GM18502 (cell line): ENCODE results near the gene PCGF3.
"Not testable (repeated sequence)": the region's sequence is repeated elsewhere in the genome, so short reads cannot be mapped to it uniquely, and the experiment has no call there.

ENCODE experiments used
- ATAC-seq: cut with Tn5 transposase; IDR thresholded peaks from one replicate; pipeline ENCODE4 v1.9.1; 2021; ENCODE audit warnings: mild to moderate bottlenecking; ENCODE audit not compliant: unreplicated experiment, poor library complexity

Gene PCGF3

DNA sequence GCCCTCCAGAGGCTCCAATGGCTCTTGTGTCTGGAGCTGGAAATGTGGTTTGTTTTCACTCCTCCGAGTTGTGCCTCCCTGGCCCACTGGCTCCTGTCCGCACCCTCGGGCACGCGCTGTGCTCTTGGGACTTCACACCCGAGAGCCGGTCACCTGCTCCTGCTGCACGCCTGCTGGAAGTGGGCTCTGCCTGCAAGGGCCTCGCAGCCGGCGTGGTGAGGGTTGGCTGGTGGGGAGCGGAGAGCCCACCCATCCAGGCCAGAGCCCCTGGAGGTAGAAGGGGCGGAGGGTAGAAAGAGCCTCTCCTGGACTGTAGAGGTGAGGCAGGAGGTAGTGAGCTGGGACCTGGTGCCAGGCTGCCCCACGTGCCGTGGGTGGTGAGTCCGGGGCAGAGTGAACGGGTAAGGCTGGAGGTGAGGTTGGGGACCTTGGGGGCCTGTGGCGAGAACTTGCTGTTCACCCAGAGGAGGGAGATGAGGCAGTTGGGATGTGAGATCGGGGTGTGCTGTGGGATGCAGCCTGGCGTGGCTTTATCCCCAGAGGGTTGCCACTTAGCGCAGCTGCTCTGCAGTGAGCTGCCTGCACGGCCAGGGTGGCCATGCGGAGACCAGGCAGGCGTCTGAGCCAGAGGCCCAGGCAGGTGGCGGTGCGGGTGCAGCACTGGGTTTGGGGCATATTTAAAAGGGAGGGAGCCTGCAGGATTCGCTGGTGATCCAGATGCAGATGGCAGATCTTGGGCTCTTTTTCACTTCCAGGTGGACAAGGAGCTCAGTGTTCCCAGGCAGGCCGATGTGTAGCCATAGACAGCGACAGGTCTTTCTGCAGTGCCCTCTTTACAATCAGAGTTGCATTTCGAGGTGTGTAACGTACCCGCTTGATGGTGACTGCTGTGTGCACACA is 48.8 kb downstream of the PCGF3 start:
- no peak for ATAC-seq

GRCh38 chr4:757111-757510 is 51.5 kb downstream of the PCGF3 start:
- ATAC-seq = no peak

DNA sequence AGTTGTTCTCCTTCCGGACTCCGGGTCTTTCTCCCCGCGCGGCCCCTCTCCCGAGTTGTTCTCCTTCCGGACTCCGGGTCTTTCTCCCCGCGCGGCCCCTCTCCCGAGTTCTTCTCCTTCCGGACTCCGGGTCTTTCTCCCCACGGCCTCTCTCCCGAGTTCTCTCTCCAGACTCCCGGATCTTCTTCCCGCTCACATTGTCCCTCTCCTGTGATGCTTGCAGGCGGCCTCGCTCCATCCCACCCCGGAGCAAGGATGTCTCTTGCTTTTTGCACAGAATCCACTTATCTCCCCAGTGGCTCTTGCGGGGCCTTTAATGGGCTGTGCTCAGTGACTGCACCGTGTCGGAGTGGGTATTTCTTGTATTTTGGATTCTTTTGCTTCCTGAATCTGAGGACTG is 54.2 kb downstream of the PCGF3 start:
- not testable (repeated sequence) for ATAC-seq

DNA sequence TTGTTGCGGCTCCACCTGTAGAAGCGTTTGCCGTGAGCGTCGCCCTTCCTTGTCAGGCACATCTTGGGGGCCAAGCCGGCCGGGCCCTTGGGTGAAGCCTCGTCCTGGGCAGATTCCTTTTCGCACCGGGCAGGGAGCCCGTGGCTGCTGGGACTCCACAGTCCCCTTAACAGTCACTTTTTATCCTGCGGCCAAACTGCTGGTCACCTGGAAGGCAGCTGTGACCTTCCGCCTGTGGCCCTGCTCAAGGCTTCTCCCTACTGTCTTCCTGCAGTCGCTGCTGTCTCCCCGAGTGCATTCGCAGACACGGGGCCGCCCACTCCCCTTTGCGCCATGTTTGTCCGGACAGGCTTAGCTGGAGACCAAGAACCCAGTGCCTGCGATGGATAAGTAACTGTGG is 55.0 kb downstream of the PCGF3 start:
- no peak for ATAC-seq

- no peak for ATAC-seq
These were observed 55.5 kb downstream of the PCGF3 start for GRCh38 chr4:761086-761485.

- ATAC-seq = no peak
These were observed 56.1 kb downstream of the PCGF3 start for GRCh38 chr4:761739-762138.

- ATAC-seq = no peak
These were observed 56.9 kb downstream of the PCGF3 start for GRCh38 chr4:762211-763190.

GRCh38 chr4:763191-763810 is 57.7 kb downstream of the PCGF3 start:
- ATAC-seq = no peak

- no peak for ATAC-seq
These were observed 58.3 kb downstream of the PCGF3 start for GRCh38 chr4:763922-764321.

DNA sequence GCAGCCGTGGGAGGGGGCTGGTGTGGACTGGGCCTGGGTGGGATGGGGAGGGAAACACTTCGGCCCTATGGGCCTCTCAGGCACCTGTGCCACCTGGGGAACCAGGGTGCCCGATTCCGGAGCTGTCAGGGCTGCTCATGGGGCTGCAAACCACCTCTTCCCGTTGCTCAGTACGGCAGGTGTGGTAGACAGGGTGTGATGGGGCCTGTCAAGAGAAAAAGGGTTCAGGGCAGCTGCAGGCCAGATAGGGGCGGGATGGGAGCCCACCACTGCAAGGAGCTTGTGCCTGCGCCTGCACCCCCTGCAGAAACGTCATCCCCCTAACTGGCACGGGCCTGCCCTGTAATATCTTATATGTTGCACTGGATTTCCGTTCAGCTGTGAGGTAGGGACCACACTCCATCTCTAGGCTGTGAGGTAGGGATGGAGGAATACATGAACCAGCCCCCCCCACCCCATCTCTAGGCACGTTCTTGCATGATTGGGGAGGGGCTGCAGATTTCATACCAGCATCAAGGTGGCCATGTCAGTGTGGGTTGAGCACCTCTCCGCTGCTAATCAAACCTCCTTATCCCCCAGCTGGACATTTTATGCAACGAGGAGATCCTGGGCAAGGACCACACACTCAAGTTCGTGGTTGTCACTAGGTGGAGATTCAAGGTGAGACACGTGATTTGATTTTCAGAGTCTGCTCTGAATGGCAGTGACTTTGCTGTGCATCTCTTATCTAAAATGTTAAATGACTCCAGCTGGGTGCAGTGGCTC is 59.0 kb downstream of the PCGF3 start:
- no peak for ATAC-seq

DNA sequence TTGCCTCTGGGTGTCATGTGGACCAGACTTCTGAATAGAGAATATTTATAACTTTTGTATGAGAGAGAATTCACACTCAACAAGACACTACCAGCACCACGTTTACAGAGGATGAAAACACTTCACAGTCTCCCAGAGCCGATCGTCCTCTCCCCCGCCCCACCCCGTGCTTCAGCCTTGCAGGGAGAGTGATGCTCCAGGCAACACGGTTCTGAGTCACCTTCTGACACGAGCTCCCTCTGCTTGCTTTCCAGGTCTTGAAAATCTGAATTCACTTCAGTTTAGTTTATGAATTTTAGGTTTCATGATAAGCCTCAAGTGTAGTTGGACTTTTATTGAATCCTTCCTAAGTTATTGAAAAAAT is 60.5 kb downstream of the PCGF3 start:
- no peak for ATAC-seq

- no peak for ATAC-seq
These were observed 61.1 kb downstream of the PCGF3 start for GRCh38 chr4:766559-767283.

GRCh38 chr4:768076-768475 is 62.4 kb downstream of the PCGF3 start:
- ATAC-seq = no peak

GRCh38 chr4:768995-769394 is 63.4 kb downstream of the PCGF3 start:
- no peak for ATAC-seq

DNA sequence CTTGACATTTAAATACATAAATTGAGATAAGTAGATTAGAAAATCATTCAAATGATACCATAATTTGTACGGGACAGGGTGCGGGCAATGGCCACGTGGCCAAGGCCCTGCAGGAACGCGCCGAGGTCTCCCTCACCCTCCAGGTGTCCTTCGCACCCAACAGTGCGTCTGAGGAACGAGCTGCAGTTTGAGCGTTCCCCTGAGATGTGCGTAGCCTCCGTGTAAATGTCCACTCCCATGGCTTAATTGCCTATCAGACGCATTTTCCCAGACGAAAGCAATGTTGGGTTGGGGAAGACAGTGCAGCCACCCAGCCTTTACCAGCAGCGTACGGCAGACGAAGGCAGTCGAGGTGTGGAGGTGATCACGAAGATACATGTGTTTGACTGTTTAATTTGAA is 63.9 kb downstream of the PCGF3 start:
- no peak for ATAC-seq

GRCh38 chr4:770022-770421 is 64.4 kb downstream of the PCGF3 start:
- no peak for ATAC-seq

- no peak for ATAC-seq
These were observed 65.8 kb downstream of the PCGF3 start for GRCh38 chr4:771464-771863.

DNA sequence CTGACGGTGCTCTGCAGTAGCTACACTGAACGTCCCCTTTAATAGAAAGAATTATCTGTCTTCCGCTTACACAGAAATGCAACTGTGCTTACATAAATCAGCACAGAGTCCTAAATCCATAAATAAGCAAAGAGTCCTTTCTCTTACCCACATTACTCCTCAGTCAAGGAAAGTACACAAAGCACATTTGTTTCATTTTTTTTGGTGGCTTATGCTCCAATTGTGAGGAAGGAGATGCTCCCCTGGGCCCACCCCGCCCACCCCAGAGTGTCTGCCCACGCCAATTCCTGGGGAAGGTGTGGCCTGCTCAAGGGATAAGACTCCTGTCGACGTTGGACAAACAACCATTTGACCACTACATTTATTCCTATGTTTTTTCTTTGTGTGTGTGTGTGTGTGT is 66.5 kb downstream of the PCGF3 start:
- ATAC-seq = no peak

- ATAC-seq = no peak
These were observed 67.1 kb downstream of the PCGF3 start for GRCh38 chr4:772776-773175.
